ENCODE measurements around the gene CRIP3. TPM values are rescaled to one million over a fixed set of nuclear protein-coding genes. Genes with fewer than 3 reads are reported as not detected.
"Not testable (repeated sequence)": the region's sequence is repeated elsewhere in the genome, so short reads cannot be mapped to it uniquely, and the experiment has no call there.

The CRIP3 gene
- total RNA-seq, result 1 to 10 TPM; 2.2 to 2.4 TPM

- ATAC-seq (peak; percentile 90), DNase-seq (peak; percentile 68)
- no peaks in the 10 kb centered on the region for H3K36me3 Mint-ChIP-seq (ENCODE audit: low read depth)
- H3K4me1 Mint-ChIP-seq (ENCODE audit: low read depth), result peaks cover 8% of the 10 kb centered on the region
- TF ChIP-seq, protein P1, sequence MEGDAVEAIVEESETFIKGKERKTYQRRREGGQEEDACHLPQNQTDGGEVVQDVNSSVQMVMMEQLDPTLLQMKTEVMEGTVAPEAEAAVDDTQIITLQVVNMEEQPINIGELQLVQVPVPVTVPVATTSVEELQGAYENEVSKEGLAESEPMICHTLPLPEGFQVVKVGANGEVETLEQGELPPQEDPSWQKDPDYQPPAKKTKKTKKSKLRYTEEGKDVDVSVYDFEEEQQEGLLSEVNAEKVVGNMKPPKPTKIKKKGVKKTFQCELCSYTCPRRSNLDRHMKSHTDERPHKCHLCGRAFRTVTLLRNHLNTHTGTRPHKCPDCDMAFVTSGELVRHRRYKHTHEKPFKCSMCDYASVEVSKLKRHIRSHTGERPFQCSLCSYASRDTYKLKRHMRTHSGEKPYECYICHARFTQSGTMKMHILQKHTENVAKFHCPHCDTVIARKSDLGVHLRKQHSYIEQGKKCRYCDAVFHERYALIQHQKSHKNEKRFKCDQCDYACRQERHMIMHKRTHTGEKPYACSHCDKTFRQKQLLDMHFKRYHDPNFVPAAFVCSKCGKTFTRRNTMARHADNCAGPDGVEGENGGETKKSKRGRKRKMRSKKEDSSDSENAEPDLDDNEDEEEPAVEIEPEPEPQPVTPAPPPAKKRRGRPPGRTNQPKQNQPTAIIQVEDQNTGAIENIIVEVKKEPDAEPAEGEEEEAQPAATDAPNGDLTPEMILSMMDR (IDR thresholded peaks at IDR 0.05), result peak; percentile 49
- POLR2A ChIA-PET, result interaction anchor here (1.3 kb wide), 1 partner anchor 78 kb away, joined by 3 read pairs; no protein-coding TSS in a partner anchor
- intact Hi-C loops (cut with micrococcal nuclease), result no loop called here
- no peaks in the 10 kb centered on the region for H3K9me3 Mint-ChIP-seq
- no peak within 1 kb of the TSS for H3K27ac Mint-ChIP-seq
- peak within 1 kb of the TSS; percentile 74 for H3K4me3 Mint-ChIP-seq
- CTCF ChIA-PET, result interaction anchor here (0.6 to 3.4 kb wide), 25 partner anchors 10 to 198 kb away, joined by 3 to 25 read pairs (median 5); partner anchors contain the start of gene SLC22A7
- H3K27me3 Mint-ChIP-seq, result peaks cover 3% of the 10 kb centered on the region
Measured at GRCh38 chr6:43308101-43308989, at the start of gene CRIP3. CRIP3 (minus strand) TSS chr6:43308826; CDS start chr6:43308792, 34 bp downstream.

GRCh38 chr6:43355862-43356590 is 47.4 kb upstream of the CRIP3 start:
- CTCF ChIA-PET, result interaction anchor here (1.0 to 5.5 kb wide), 10 partner anchors 12 to 154 kb away, joined by 3 to 19 read pairs (median 4); partner anchors contain the start of genes LRRC73 and ZNF318
- peaks cover 15% of the 10 kb centered on the region for H3K36me3 Mint-ChIP-seq (ENCODE audit: low read depth)

GRCh38 chr6:43351951-43352350 is 43.3 kb upstream of the CRIP3 start:
- ChIA-PET POLR2A (interaction anchor here (0.7 kb wide), 1 partner anchor 9 kb away, joined by 3 read pairs; no protein-coding TSS in a partner anchor), CTCF (interaction anchor here (0.9 kb wide), 1 partner anchor 10 kb away, joined by 3 read pairs; no protein-coding TSS in a partner anchor)
- intact Hi-C loops (cut with micrococcal nuclease); H3K9me3 Mint-ChIP-seq; H3K4me3 Mint-ChIP-seq; H3K27ac Mint-ChIP-seq; H3K27me3 Mint-ChIP-seq; ATAC-seq; H3K4me1 Mint-ChIP-seq (ENCODE audit: low read depth); DNase-seq: not testable (repeated sequence)
- peaks cover 13% of the 10 kb centered on the region for H3K36me3 Mint-ChIP-seq (ENCODE audit: low read depth)

More at GRCh38 chr6:43355862-43356590, 47.4 kb upstream of the CRIP3 start:
- no peaks in the 10 kb centered on the region for H3K9me3 Mint-ChIP-seq
- no peak for DNase-seq
- no peak overlapping the region for H3K4me3 Mint-ChIP-seq
- peaks cover 2% of the 10 kb centered on the region for H3K4me1 Mint-ChIP-seq (ENCODE audit: low read depth)
- no peak for ATAC-seq
- intact Hi-C loops (cut with micrococcal nuclease), result no loop called here
- TF ChIP-seq, protein P1 (IDR thresholded peaks at IDR 0.05), result no peak
- no peaks in the 10 kb centered on the region for H3K27me3 Mint-ChIP-seq
- POLR2A ChIA-PET, result no interaction called here
- no peak overlapping the region for H3K27ac Mint-ChIP-seq

- no peaks in the 10 kb centered on the region for H3K9me3 Mint-ChIP-seq
- H3K36me3 Mint-ChIP-seq (ENCODE audit: low read depth), result peaks cover 15% of the 10 kb centered on the region
- no peak overlapping the region for H3K27ac Mint-ChIP-seq
- CTCF ChIA-PET, result no interaction called here
- POLR2A ChIA-PET, result no interaction called here
- no peaks in the 10 kb centered on the region for H3K4me1 Mint-ChIP-seq (ENCODE audit: low read depth)
- intact Hi-C loops (cut with micrococcal nuclease), result no loop called here
- DNase-seq (no peak), ATAC-seq (no peak)
- H3K4me3 Mint-ChIP-seq, result no peak overlapping the region
- H3K27me3 Mint-ChIP-seq, result no peaks in the 10 kb centered on the region
- TF ChIP-seq, protein P1 (IDR thresholded peaks at IDR 0.05), result no peak
Measured at GRCh38 chr6:43347444-43347843, 38.8 kb upstream of the CRIP3 start.

DNA sequence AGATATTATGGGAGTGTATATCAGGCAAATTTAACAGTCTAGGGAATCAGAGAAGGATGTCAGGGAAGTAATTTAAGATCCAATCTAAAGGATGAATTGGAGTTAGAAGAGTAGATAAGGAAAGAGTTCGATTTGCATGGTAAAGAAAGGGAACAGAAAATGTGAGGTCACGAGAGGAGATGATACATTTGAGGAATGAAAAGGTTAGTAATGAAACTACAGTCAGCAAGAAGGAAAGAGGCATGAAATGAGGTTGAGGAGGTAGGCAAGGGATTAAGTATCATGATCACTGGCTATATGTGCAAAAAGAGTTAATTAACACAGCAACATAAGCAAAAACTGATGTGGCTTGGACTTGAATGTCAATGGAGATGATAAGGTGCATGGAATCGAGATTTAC is 38.4 kb upstream of the CRIP3 start:
- Mint-ChIP-seq H3K27ac (no peak overlapping the region), H3K9me3 (no peaks in the 10 kb centered on the region), H3K36me3 (ENCODE audit: low read depth) (peaks cover 17% of the 10 kb centered on the region), H3K4me3 (no peak overlapping the region), H3K27me3 (no peaks in the 10 kb centered on the region), H3K4me1 (ENCODE audit: low read depth) (no peaks in the 10 kb centered on the region)
- TF ChIP-seq, protein P1 (IDR thresholded peaks at IDR 0.05), result no peak
- CTCF ChIA-PET, result no interaction called here
- POLR2A ChIA-PET, result no interaction called here
- ATAC-seq (no peak), DNase-seq (no peak)
- intact Hi-C loops (cut with micrococcal nuclease), result no loop called here

GRCh38 chr6:43346243-43346642 is 37.6 kb upstream of the CRIP3 start:
- peaks cover 21% of the 10 kb centered on the region for H3K36me3 Mint-ChIP-seq (ENCODE audit: low read depth)
- POLR2A ChIA-PET; H3K9me3 Mint-ChIP-seq; H3K27me3 Mint-ChIP-seq; H3K4me3 Mint-ChIP-seq; H3K4me1 Mint-ChIP-seq (ENCODE audit: low read depth); H3K27ac Mint-ChIP-seq; DNase-seq; CTCF ChIA-PET; ATAC-seq; intact Hi-C loops (cut with micrococcal nuclease): not testable (repeated sequence)
